Body of pancreas (tissue), 4 donors: ENCODE data around the gene CYP46A1. TPM values are rescaled to one million over a fixed set of nuclear protein-coding genes. Genes with fewer than 3 reads are reported as not detected.

ENCODE experiments used
- ATAC-seq: fragments of 150-250 bp; one replicate; pipeline ENCODE4 v1.9.1; 2016
- DNase-seq, 4 donors: peaks; one replicate each; pipeline ENCODE4 v3.0.0-alpha.2; 2019
- H3K27ac ChIP-seq, 4 donors: fragments of 200-600 bp; sonication (generic); 1 replicate in 3 of 4; 2 replicates in 1 of 4; pipeline versions ENCODE4 v1.5.1 to v1.6.1; 2016 to 2019; ENCODE audit warnings: mild to moderate bottlenecking in 1 of 4, mixed read lengths in 1 of 4, moderate library complexity in 1 of 4
- H3K27me3 ChIP-seq, 2 donors: fragments of 200-600 bp; sonication (generic); one replicate each; pipeline ENCODE4 v1.6.0; 2016; ENCODE audit warnings: mild to moderate bottlenecking in 1 of 2
- H3K36me3 ChIP-seq, 2 donors: fragments of 200-600 bp; sonication (generic); replicated peaks in 1 of 2; 2 replicates each; pipeline ENCODE4 v1.5.1; 2016; ENCODE audit warnings: low read depth in 2 of 2; ENCODE audit not compliant: insufficient read depth in 1 of 2
- H3K4me1 ChIP-seq: fragments of 200-600 bp; sonication (generic); one replicate; pipeline ENCODE4 v1.6.0; 2016
- H3K4me3 ChIP-seq, 2 donors: fragments of 200-600 bp; sonication (generic); 1 replicate in 1 of 2; 2 replicates in 1 of 2; pipeline ENCODE4 v1.5.1; 2016 to 2019
- H3K9me3 ChIP-seq, 3 donors: fragments of 200-600 bp; sonication (generic); 1 replicate in 2 of 3; 2 replicates in 1 of 3; pipeline ENCODE4 v1.5.1; 2016
- POLR2A ChIP-seq, 3 donors: fragments of 450-650 bp; IDR thresholded peaks; one replicate each; pipeline ENCODE4 v1.6.1; 2016; ENCODE audit warnings: antibody characterized with exemption in 3 of 3, mild to moderate bottlenecking in 2 of 3
- WGBS, 2 donors: methylation state at CpG; one replicate each; pipeline ENCODE4 v1.1.5; 2017; 5-methylcytosine and 5-hydroxymethylcytosine counted together
- intact Hi-C: fragments of 100-400 bp; cut with DNase I; formaldehyde crosslinking; loops from one replicate; pipeline ENCODE4 v1.15.1; 2023
- total RNA-seq, 2 donors: library from RNA; depleted of rRNA; stranded (reverse); fragments of >200 nt; gene quantifications; one replicate each; pipeline ENCODE4 v1.1.0, GENCODE V29; 2016
- TF ChIP-seq, protein P1 (sequence below), 7 experiments: fragments of 450-650 bp in 4 of 7; fragments of 200-600 bp in 3 of 7; sonication (generic) in 3 of 7; IDR thresholded peaks; one replicate each; pipeline ENCODE4 v1.5.1; 2016 to 2019; ENCODE audit warnings: antibody characterized with exemption in 7 of 7

CYP46A1 gene
- total RNA-seq, 2 donors from 2014 or later, result 1.3 to 4.9 TPM

GRCh38 chr14:99744873-99745224, 60.8 kb downstream of the CYP46A1 start:
- Histone ChIP-seq H3K27me3 (no peaks in the 10 kb centered on the region), H3K9me3 (no peaks in the 10 kb centered on the region), H3K4me3 (no peak overlapping the region), H3K27ac (peak overlapping the region in 2 of 4 donors; percentile 3 to 51), H3K36me3 (no peaks in the 10 kb centered on the region), H3K4me1 (peaks cover 19% of the 10 kb centered on the region)
- WGBS, 2 donors, result 63 to 80% methylated on average over 7 of the region's 7 CpGs
- TF ChIP-seq, protein P1, sequence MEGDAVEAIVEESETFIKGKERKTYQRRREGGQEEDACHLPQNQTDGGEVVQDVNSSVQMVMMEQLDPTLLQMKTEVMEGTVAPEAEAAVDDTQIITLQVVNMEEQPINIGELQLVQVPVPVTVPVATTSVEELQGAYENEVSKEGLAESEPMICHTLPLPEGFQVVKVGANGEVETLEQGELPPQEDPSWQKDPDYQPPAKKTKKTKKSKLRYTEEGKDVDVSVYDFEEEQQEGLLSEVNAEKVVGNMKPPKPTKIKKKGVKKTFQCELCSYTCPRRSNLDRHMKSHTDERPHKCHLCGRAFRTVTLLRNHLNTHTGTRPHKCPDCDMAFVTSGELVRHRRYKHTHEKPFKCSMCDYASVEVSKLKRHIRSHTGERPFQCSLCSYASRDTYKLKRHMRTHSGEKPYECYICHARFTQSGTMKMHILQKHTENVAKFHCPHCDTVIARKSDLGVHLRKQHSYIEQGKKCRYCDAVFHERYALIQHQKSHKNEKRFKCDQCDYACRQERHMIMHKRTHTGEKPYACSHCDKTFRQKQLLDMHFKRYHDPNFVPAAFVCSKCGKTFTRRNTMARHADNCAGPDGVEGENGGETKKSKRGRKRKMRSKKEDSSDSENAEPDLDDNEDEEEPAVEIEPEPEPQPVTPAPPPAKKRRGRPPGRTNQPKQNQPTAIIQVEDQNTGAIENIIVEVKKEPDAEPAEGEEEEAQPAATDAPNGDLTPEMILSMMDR (IDR thresholded peaks at IDR 0.05), result no peak
- no peak for TF ChIP-seq POLR2A (IDR thresholded peaks at IDR 0.05)
- intact Hi-C loops, result no loop called here
- no peak for ATAC-seq
- DNase-seq, result no peak

DNA sequence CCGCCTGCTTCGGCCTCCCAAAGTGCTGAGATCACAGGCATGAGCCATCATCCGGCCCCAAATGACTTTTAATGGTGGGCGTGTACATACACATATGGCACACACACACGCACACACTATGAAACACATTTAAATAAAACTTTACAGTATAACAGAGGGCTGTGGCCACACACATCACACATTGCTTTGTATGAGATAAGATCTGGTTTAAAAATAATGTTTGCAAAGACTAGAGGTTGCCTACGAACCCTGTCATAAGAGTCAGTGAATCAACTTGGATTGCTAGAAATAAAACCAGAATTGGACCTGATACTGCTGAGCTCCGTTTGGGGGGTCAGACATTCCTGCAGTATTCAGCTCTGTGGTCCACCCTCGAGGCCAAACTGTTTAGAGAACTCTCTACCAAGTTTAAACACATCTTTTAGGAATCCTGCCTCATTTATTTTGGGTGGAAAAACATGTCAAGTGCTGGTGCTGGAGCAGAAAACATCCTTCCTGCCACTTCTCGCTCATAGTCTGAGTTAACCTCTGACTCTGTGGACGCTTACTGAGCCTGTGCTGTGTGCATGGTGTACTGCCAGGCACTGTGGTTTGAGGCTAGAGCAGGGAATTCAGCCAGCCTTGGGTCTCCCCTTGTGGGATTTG, 61.3 kb downstream of the CYP46A1 start:
- Histone ChIP-seq H3K4me1 (peaks cover 25% of the 10 kb centered on the region), H3K9me3 (no peaks in the 10 kb centered on the region), H3K4me3 (no peak overlapping the region), H3K27me3 (no peaks in the 10 kb centered on the region), H3K27ac (peak overlapping the region in 2 of 4 donors; percentile 26 to 51), H3K36me3 (no peaks in the 10 kb centered on the region)
- TF ChIP-seq, protein P1 (IDR thresholded peaks at IDR 0.05), result no peak
- TF ChIP-seq POLR2A (IDR thresholded peaks at IDR 0.05), result no peak
- intact Hi-C loops, result no loop called here
- DNase-seq, result no peak
- 75 to 81% methylated on average over 10 of the region's 10 CpGs for WGBS, 2 donors
- ATAC-seq, result no peak

DNA sequence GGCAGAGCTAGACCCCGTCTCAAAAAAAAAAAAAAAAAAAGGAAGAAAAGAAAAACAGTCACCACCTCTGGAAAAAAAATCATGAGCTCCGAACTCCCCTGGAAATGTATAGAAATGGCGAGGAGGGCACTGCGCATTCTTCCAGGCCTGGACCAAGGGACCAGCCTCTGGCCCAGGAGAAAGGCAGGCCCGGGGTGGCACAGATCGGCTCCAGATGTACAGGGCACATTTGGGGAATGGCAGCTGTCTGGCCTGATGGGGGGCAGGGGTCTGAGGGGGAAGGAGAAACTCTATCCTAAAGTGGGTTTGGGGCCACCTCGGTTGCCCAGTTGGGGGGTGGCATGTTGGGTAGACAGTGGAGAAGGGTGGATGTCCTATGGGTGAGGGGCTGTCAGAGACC, 63.1 kb downstream of the CYP46A1 start:
- ATAC-seq (no peak), DNase-seq (no peak)
- Histone ChIP-seq H3K4me1 (peaks cover 25% of the 10 kb centered on the region), H3K4me3 (no peak overlapping the region), H3K27me3 (no peaks in the 10 kb centered on the region), H3K27ac (no peak overlapping the region), H3K36me3 (no peaks in the 10 kb centered on the region), H3K9me3 (no peaks in the 10 kb centered on the region)
- intact Hi-C loops, result no loop called here
- 76 to 79% methylated on average over 7 of the region's 7 CpGs for WGBS, 2 donors
- TF ChIP-seq, protein P1 (IDR thresholded peaks at IDR 0.05), result no peak
- TF ChIP-seq POLR2A (IDR thresholded peaks at IDR 0.05), result no peak

DNA sequence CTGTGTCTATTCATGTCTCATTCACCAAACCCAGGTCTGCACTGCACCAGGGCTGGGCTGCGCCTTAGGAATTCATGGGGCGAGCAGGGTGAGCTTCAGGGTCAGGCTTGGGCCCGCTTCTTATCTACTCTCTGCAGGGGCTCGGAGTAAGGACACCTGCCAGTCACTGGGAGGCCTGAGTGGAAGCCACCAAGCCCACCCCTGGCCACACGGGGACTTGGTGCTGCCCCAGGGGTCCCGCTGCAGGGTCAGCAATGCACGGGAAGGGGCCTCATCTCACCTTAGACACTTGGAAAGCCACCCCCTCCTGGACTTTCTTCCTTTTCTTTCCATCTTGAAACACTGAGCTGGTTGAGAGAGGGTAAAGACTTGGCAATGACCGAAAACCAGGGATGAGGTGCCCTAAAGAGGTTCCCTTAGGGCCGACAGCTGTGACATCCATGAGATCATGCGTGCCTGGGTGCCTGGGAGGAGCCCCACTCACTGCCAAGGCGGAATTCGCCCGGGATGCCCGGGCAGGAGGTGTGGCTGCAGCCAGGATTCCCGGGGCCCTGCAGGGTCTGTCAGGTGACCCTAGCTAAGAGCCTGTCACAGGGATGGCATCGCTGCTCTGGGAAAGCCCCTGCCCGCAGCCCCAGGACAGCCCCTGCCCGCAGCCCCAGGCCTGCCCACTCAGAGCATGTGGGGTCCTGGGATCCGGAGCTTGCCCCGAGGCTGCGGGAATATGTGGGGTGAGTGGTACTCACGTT, 63.7 kb downstream of the CYP46A1 start:
- no peaks in the 10 kb centered on the region for H3K27me3 ChIP-seq
- 81% methylated on average over 16 to 22 of the region's 22 CpGs for WGBS, 2 donors
- TF ChIP-seq, protein P1 (IDR thresholded peaks at IDR 0.05), result no peak
- TF ChIP-seq POLR2A (IDR thresholded peaks at IDR 0.05), result no peak
- no peak for ATAC-seq
- intact Hi-C loops, result no loop called here
- H3K9me3 ChIP-seq, result no peaks in the 10 kb centered on the region
- no peak overlapping the region for H3K4me3 ChIP-seq
- H3K27ac ChIP-seq, result peak overlapping the region in 1 of 4 donors; percentile 12
- no peaks in the 10 kb centered on the region for H3K36me3 ChIP-seq
- peaks cover 30% of the 10 kb centered on the region for H3K4me1 ChIP-seq
- DNase-seq, result no peak
